Renal cortex interstitium (tissue), 11 donors: ENCODE measurements around the gene ARRDC5. TPM values are rescaled to one million over a fixed set of nuclear protein-coding genes. Genes with fewer than 3 reads are reported as not detected.
"Not testable (repeated sequence)": the region's sequence is repeated elsewhere in the genome, so short reads cannot be mapped to it uniquely, and the experiment has no call there.

ENCODE experiments used
- DNase-seq, 11 donors: peaks; one replicate each; pipeline ENCODE4 v3.0.0-alpha.2; 2013; ENCODE audit warnings: low read depth in 9 of 11, low spot score in 4 of 11; ENCODE audit errors: extremely low read depth in 1 of 11
- polyA plus RNA-seq, 3 donors: library from polyadenylated mRNA; unstranded; fragments of 120-200 nt; gene quantifications; one replicate each; pipeline ENCODE4 v1.2.1, GENCODE V29; 2013; ENCODE audit not compliant: insufficient read length in 3 of 3

ARRDC5 gene
- polyA plus RNA-seq, 3 donors, result 0.09 TPM; not detected in 2

DNA sequence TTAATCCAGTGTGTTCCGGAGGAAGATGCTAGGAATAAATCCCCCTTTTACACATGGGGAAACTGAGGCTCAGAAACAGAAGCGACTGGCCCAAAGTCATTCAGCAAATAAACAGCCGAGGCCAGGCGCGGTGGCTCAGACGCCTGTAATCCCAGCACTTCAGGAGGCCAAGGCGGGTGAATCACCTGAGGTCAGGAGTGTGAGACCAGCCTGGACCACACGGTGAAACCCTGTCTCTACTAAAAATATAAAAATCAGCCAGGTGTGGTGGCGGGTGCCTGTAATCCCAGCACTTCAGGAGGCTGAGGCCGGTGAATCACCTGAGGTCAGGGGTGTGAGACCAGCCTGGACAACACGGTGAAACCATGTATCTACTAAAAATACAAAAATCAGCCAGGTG is 23.7 kb downstream of the ARRDC5 start:
- DNase-seq, result no peak

GRCh38 chr19:4878491-4878968 is 24.2 kb downstream of the ARRDC5 start:
- DNase-seq, result peak in 1 of 11 donors; percentile 13

- peak in 1 of 11 donors; percentile 17 for DNase-seq
Observed at GRCh38 chr19:4877753-4878490, 24.8 kb downstream of the ARRDC5 start.

- no peak for DNase-seq
Observed at GRCh38 chr19:4873930-4874329, 28.8 kb downstream of the ARRDC5 start.

DNA sequence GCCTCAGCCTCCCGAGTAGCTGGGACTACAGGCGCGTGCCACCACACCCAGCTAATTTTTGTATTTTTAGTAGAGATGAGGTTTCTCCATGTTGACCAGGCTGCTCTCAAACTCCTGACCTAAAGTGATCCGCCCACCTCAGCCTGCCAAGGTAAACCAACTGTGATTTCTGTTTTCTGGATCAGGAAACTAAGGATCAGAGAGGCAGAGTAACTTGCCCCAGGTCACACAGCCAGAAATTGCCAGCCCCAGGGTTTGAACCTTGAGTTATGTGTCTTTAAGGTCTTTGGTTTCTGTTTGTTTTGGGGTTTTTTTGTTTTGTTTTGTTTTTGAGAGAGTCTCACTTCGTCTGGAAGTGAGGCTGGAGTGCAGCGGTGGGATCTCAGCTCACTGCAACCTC is 31.0 kb downstream of the ARRDC5 start:
- no peak for DNase-seq

- no peak for DNase-seq
Observed at GRCh38 chr19:4870025-4870700, 32.5 kb downstream of the ARRDC5 start.

GRCh38 chr19:4868286-4868834 is 34.3 kb downstream of the ARRDC5 start:
- DNase-seq, result no peak

GRCh38 chr19:4867534-4868285 is 35.0 kb downstream of the ARRDC5 start, which contains the start of gene PLIN3:
PLIN3 (minus strand) TSS chr19:4867667; CDS start chr19:4861394, 6,273 bp downstream.
- peak in 10 of 11 donors; percentile 83 to 92 (median 90) for DNase-seq

- DNase-seq, result peak in 1 of 11 donors; percentile 27
Observed at GRCh38 chr19:4866595-4867424, 35.9 kb downstream of the ARRDC5 start.

GRCh38 chr19:4861147-4861546 is 41.5 kb downstream of the ARRDC5 start:
- no peak for DNase-seq

GRCh38 chr19:4859697-4860096 is 43.0 kb downstream of the ARRDC5 start:
- no peak for DNase-seq

DNA sequence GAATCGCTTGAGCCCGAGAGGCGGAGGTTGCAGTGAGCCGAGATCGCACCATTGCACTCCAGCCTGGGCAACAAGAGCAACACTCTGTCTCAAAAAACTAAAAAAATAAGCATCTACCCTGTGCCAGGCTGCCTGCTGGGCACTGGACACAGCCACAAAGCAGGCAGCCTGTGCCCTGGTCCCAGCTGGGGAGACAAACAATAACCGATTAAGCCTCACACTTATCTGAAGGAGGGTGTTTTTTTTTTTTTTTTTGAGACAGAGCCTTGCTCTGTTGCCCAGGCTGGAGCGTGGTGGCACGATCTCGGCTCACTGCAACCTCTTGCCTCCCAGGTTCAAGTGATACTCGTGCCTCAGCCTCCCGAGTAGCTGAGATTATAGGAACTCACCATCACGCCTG is 46.2 kb downstream of the ARRDC5 start:
- DNase-seq, result not testable (repeated sequence)

GRCh38 chr19:4853506-4853905 is 49.2 kb downstream of the ARRDC5 start:
- not testable (repeated sequence) for DNase-seq

DNA sequence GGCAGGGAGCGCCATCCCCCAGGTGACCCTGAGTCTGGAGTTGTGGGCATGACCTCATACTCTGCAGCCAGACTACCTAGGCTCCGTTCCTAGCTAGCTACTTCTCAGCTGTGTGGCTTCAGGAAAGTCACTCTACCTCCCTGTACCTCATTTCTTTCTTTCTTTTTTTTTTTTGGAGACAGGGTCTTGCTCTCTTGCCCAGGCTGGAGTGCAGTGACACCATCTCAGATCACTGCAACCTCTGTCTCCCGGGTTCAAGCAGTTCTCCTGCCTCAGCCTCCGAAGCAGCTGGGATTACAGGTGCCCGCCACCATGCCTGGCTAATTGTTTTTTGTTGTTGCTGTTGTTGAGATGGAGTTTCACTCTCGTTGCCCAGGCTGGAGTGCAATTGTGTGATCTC is 50.2 kb downstream of the ARRDC5 start:
- DNase-seq, result no peak

GRCh38 chr19:4851551-4852290 is 51.0 kb downstream of the ARRDC5 start:
- DNase-seq, result peak in 5 of 11 donors; percentile 66 to 85 (median 71)

DNA sequence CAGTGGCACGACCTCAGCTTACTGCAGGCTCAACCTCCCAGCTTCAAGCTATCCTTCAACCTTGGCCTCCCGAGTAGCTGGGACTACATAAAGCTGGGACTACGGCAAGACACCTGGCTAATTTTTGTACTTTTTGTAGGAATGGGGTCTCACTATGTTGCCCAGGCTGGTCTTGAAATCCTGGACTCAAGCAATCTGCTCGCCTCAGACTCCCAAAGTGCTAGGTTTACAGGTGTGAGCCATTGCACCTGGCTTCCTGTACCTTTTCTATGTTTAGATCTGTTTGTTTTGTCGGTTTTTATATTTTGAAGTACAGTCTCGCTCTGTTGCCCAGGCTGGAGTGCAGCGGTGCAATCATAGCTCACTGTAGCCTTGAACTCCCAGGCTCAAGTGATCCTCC is 53.7 kb downstream of the ARRDC5 start:
- DNase-seq, result no peak

DNA sequence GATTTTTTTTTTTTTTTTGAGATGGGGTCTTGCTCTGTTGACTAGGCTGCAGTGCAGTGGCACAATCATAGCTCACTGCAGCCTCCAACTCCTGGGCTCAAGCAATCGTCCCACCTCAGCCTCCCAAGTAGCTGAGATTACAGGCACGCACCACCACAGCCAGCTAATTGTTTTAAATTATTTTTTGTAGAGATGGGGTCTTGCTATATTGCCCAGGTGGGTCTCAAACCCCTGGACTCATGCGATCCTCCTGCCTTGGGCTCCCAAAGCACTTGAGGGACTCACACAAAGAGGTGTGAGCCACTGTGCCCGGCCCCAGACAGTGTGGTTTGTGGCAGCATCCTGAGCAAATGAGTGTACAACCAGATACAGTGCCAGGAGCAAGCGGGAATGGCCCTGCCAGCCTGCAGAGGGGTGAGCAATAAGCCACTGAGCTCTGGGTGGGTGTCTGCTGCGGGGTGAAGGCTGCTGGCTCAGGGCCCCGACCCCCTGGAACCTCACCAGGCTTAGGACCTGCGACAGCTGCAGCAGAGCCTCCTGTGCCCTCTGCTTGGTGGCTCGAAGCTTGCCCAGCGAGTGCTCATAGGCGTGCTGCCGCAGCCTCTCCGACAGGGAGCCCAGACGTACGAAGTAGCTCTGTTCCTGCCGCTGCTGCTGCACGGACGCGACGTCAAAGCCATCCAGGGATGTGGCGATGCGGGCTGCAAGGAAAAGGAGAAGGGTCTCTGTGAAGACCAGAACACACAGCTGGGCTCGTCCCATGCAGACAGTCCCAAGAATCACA is 55.3 kb downstream of the ARRDC5 start:
- no peak for DNase-seq
